Islet of Langerhans (tissue), 1 donor: Measurements from ENCODE around the gene AP2M1.
"Not testable (repeated sequence)": the region's sequence is repeated elsewhere in the genome, so short reads cannot be mapped to it uniquely, and the experiment has no call there.

Experiments used
- FAIRE-seq: peaks from one replicate; lab custom pipeline; 2011; peaks lifted over from hg19 to GRCh38; lab: Jason Lieb, UNC

AP2M1 gene

DNA sequence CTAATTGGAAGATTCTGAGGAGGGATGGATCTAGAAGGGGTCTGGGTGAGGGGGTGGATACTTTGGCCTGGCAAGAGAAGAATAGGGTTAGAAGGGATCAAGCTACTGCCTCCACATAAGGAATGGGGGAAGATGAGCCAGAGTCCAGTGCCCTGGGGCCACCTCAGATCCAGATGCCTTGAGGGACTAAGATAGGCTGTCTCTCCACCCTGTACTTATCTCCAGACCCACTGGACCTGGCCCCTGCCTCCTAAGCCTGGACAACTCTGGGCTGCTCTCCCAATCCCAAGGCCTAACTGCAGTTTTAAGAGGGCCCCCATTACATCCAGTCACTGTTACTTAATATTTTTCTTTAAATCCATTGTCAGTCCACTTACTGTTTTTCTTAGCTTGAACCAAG, 17.4 kb upstream of the AP2M1 start:
- FAIRE-seq: no peak

DNA sequence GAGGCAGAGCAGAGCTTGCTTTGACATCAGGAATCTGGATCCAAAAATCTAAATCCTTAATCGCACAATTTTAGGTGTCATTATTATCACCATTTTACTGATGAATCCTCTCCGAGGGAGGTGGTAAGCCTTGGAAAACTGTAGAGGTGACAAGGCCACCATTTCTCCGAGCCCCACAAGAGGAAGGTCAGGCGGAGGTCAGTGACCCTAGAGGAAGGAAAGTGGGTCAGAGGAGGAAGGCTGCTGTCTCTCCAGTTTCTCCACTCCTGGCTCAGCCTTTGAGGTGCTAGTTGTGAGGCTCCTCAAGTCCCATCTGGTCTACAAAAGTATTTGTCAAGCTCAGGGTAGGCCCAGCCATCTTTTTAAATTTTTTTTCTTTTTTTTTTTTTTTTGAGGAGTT, 16.3 kb upstream of the AP2M1 start:
- FAIRE-seq: no peak

DNA sequence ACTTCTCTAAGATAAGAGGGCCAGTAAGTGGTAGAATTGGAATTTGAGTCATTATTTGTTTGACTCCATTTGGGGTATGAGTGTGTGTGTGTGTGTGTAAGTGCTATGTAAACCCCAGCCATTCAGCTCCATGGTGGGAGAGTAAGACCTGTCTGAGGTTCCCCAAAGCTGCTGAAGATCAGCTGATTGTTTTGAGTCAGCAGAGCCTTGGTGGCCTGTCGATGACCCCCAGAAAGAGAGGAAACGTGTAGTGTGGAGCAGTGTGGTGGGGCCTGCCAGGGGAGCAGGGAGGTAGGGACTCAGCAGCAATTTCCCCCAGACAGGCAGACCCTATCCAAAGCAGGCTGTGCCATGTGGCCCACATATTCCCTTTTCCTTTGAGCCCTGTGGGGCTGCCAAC, 14.2 kb upstream of the AP2M1 start:
- FAIRE-seq: no peak

DNA sequence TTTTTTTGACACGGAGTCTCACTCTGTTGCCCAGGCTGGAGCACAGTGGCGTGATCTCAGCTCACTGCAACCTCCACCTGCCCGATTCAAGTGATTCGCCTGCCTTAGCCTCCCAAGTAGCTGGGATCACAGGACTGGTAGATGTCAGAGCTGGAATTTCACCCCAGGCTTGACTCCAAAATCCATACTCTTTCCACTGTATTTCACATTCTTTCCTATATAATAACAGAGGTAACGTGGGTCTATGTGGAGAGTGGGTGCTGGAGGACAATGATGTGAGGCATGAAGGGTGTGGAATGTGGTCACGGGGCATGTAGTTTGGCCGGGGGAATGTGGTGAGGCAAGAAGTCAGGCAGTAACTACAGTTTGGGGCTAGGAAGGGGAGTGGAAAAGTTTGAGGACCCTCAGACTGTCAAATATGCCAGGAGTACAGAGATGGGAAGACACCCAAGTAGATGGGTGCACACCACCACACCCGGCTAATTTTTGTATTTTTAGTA, 12.0 kb upstream of the AP2M1 start:
- FAIRE-seq: not testable (repeated sequence)

DNA sequence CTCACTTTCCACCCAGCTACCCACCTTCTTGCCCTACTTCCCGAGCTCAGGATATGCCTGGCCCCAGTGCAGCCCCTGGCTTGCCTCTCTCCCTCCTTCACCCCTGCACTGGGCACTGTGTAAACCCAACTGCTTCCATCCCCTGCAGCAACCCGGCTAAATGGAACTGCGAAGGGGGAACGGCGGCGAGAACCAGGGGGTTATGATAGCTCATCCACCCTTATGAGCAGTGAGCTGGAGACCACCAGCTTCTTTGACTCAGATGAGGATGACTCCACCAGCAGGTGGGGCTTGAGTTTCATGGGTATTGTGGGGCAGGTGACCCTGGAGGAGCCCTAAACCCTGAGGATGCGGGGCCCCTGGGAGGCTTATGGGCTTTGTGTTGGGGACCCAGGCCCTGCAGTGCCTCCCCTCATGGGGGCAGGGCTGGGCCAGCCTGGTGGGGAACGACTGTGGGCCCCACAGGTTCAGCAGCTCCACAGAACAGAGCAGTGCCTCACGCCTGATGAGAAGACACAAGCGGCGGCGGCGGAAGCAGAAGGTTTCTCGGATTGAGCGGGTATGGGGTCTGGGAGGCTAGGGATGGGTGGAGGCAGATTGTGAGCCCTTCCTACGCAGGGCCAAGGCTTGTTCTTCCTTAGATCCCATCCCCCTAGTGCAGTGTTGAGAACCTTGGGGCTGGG, 9.9 kb upstream of the AP2M1 start:
- FAIRE-seq: no peak

DNA sequence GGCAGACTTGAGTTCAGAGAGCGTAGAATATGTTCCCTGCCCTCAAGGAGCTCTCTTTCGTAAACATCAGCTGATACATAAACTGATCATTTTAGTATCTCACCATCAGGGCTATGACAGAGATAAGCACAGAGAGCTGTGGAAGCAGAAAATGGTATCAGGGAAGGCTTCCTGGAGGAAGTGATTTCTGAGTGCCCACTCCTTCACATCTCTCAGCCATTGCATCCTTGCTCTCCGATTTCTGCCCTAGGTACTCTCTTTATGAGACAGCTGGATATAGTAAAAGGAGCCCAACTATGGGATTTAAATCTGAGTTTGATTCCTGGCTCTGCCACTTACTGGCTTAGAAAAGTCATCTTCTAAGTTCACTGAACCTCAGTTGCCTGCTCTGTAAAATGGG, 9.1 kb upstream of the AP2M1 start:
- FAIRE-seq: no peak

DNA sequence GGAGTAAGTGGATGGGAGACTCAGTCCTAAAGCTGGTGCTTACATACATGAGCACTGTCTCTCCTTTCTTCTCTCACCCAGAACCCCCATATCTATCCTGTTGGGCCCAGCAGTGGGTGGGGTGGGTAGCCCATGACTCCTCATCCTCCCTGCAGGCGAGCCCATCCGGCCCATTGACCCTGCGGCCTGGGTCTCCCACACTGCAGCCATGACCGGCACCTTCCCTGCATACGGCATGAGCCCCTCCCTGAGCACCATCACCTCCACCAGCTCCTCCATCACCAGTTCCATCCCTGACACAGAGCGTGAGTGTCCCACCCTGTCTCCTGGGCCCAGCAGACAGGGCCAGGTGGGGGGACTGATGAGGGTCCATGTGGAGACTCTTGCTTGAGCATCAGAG, 8.0 kb upstream of the AP2M1 start:
- no peak for FAIRE-seq

DNA sequence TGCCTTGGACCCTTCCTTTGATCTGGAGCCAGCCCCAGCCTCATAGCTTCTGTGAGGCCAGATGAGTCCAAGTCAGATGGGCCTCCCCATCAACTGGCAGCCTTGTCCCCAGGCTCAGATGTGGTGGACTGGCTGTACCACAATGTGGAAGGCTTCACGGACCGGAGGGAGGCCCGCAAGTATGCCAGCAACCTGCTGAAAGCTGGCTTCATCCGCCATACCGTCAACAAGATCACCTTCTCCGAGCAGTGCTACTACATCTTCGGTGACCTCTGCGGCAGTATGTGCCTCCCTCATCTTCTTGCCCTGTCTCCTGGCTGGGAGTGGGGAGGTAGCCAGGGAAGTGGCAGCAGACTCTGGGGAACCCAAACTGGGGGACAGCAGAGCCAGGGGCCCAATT, 6.9 kb upstream of the AP2M1 start:
- FAIRE-seq: no peak

DNA sequence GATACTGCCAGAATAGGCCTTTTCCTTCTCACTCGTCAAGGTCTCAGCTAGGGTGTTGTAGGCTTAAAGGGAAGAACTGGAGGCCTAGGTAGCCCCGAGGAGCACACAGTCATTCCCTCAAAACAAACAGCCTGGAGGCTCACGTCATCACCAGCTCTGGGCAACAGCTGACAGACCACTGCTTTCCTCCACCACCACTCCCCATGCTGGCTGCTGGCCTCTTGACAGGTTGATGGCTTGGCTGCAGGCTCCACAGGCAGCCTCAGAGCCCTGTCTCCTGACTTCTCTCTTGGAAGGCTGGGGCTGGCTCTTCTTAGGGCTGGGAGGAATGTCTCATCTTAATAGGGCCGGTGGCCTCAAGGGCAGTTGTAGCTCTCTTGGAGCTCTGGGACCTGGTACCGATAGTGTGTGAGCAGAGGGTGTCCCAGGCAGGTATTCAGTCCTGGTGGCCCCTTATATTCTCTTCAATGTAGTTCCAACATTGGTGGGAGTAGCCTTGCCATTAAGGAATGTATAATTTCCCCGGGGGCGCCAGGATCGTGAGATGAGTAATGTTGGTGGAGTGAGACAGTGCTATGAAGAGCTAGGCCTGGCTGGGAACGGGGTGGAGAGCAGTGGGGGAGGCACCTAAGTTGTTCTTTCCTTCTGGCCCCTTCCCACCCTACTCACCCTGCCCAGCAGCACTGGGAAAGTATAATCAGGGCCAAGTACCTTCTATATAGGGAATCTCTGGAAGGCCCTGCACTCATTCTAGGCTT, 6.1 kb upstream of the AP2M1 start:
- FAIRE-seq: no peak

DNA sequence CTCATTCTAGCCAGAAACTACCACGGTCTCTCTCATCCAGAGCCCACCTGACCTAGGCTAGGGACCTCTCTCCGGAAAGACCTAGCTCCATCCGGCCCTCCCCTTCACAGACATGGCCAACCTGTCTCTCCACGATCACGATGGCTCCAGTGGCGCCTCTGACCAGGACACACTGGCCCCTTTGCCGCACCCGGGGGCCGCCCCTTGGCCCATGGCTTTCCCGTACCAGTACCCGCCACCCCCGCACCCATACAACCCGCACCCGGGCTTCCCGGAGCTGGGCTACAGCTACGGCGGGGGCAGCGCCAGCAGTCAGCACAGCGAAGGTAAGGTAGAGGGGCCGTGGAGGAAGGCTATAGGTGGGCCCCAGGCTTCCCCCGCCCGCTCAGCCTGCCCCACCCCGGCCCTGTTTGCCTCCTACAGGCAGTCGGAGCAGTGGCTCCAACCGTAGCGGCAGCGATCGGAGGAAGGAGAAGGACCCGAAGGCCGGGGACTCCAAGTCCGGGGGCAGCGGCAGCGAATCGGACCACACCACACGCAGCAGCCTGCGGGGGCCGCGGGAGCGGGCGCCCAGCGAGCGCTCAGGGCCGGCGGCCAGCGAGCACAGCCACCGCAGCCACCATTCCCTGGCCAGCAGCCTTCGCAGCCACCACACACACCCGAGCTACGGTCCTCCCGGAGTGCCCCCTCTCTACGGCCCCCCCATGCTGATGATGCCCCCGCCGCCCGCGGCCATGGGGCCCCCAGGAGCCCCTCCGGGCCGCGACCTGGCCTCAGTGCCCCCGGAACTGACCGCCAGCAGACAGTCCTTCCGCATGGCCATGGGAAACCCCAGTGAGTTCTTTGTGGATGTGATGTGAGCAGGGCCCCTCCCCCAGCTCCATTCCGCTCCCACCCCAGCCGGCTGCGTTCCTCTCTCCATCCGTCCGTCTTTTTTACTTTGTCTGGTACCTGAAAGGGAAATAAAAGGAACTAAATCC, 4.5 kb upstream of the AP2M1 start:
- no peak for FAIRE-seq

DNA sequence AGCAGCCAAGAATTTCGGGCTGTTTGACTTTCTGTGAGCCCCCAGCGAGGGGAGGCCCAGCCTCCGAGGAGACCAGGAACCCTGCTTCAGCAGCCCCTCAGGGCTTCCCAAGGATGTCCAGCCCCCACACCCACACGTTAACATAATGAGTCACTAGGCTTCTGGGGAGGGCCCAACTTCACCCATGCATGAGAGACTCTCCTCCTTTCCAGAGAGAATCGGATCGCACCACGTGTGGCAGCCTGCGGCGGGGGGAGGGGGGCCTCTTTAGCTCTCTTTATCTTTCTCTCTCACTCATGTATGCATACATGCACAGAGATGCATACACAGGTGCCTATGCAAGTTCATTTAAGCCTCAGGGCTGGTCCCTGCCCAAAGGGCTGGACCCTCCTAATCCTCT, 3.1 kb upstream of the AP2M1 start:
- no peak for FAIRE-seq

DNA sequence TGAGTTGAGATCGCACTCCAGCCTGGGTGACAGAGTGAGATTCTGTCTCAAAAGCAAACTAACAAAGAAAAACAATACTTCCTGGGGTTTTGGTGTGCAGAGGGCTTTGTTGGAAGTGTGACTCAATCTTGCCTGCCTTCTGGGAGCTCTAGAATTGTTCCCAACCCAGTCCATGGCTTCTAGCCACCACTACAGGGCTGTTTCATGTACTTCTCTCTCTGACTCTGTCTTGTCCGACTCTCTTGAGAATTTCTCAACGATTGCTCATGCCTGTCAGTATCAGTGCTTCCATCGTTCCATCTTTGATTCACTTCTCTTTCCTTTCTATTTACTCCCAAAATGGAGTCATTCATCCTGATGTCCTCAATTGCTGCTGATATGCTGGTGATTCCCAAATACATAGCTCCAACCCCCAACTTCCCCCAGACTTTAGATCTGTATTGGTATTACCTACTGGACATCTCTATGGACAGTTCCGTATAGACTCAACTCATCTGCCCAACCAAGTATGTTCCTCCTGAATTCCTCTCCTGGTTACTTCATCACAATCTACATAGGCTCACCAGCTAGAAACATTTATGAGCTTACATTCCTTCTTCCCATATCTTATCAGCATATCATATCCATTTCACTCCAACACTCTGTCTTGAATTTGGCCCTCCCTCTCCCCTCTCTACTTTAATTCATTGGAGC, 1.8 kb upstream of the AP2M1 start:
- no peak for FAIRE-seq

DNA sequence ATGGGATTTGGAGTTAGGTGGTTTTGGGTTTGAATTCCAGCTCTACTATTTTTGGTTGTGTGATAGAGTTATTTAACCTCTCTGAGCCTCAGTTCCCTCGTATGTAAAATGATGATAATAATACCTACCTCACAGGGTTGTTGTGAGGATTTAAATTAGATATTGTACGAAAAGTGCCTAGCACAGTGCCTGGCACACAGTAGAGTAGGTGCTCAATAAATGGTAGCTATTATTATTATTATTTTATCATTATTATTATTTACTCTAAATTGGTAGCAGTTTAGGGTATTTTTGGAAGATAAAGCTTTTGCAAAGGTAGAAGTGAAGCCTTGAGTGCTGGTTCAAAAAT, 1.3 kb upstream of the AP2M1 start:
- no peak for FAIRE-seq

DNA sequence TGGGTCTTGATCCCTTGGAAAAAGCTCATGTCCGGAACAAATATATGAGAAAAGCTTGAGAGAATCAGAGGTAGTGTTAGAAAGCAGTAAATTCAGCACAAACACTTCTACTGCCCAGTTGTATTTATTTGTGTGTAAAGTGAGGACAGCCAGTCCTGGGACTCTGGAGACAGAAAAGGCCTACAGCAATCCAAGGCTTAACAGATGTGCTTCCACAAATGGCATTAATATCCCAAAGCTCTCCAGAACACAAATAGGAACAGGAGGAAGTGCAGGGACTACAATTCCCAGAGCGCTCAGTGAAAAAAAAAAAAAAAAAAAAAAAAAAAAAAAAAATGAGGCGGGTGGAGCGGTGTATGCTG, 390 bp upstream of the AP2M1 start:
- no peak for FAIRE-seq

DNA sequence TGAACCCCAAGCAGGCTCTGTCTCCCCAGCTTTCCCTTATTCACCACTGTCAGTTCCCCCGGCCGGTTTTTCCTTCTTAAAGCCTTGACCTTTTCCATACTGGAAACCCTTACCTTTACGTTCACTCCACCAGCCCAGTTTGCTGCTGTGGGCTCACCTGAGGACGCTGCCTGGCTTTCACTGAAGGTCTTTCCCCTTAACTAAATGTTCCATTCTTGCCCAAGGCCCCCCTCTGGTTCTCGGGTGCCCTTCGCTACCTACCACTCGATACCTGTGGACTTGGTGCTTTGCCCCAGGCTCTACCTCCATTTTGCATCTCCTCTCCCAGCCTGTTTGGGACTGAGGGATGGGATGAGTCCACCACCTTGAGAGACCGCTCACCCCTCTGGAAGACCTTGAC, 851 bp downstream of the AP2M1 start:
- FAIRE-seq: no peak

DNA sequence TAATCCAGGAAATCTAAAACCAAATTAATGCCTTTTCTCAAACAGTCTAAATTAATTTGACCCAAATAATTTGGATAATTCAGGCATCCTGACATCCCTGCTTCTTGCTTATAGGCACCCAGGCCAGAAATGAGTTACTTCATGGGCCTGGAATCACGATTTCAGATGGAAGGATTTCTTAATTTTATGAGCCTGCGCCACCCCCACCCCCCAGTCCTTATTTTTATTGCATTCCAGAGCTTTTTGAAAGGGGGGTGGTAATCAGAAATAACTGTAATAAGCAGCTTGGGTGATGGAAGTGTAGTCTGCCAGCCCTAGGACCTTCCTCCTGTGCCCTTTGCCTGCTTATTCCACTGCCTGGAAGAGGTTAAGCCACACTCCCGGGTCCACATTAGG, 1.3 kb downstream of the AP2M1 start:
- no peak for FAIRE-seq

DNA sequence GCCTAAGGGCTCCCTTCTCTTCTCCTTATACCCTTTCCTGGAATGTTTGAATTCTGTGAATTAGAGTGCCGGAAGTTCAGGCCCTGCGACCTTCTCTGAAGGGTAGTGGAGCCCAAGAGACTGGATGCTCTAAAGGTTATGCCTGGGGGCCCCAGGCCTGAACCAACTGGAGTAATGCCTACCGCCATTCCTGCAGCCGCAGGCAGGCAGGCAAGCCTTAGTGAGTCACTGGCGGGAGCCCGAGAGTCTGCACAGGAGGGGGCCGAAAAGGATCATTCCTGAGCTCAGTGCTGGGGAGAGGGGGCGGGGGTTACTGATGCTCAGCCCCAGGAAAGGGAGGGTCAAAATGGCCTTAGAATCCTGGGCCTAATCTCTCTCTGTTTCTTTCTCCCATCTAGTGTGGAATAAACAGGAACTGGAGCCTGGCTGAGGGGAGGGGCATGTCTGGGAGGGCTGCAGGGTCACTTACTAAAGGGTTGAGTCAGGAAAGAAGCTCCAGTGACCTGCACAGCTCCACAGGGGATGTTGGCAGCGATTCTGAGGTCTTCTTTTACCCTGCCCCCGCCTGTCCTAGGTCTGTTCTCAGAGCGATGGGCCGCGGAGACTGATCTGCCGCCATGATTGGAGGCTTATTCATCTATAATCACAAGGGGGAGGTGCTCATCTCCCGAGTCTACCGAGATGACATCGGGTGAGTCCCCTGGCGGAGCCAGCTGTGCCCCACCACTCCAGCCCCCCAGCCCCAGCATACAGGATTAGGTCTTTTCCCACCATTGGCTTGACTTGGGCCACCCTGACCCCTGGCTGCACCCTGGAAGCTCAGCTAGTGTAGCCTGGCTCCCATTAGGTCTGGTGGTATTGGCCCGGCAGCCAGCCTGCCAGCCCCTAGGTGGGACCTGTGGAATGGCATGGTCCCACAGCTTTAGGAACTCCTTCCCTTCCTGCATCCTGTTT, 2.0 kb downstream of the AP2M1 start:
- no peak for FAIRE-seq

DNA sequence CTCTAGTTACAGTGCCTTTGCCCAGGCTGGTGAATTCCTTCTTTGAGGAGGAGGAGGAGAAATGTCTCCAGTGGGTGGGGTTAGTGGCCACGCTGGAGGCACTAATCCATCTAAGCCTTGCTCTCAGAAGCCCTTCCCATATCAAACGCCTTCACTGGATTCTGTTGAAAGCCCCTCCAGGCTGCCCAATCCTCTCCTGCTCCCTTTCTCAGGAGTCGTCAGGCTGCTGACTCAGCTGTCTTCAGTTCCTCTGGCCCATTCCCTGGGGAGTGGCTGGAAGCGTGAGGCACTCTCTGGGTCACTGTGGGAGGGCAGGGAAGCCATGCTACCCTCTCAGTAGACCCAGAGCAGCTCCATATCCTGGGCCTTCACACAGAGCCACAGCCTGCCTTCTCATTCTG, 2.7 kb downstream of the AP2M1 start:
- no peak for FAIRE-seq

DNA sequence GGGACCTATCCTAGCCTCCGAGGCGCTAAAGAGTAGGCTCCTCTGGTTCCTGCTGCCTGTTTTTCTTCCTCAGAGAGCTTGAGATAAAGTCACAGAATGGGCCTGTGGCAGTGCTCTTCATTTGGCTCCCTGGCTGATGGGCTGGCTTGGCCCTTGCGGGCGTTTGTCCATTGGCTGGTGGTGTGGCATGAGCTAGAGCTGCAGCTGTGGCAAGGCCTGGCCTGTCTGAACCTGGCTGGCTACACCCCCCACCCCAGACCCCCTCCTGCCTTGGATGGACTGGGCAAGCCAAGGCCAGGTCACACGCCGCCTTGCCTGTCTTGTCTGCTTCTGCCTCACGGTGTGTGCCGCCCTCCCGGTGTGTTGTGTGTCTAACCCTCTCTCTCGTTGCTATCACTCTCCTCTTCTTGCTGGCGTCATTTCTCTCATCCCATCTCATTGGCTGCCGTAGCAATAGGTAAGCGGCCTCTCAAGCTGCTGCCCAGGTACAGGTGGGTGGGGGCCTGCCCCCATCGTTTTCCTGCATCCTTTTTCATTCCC, 3.2 kb downstream of the AP2M1 start:
- FAIRE-seq: no peak

DNA sequence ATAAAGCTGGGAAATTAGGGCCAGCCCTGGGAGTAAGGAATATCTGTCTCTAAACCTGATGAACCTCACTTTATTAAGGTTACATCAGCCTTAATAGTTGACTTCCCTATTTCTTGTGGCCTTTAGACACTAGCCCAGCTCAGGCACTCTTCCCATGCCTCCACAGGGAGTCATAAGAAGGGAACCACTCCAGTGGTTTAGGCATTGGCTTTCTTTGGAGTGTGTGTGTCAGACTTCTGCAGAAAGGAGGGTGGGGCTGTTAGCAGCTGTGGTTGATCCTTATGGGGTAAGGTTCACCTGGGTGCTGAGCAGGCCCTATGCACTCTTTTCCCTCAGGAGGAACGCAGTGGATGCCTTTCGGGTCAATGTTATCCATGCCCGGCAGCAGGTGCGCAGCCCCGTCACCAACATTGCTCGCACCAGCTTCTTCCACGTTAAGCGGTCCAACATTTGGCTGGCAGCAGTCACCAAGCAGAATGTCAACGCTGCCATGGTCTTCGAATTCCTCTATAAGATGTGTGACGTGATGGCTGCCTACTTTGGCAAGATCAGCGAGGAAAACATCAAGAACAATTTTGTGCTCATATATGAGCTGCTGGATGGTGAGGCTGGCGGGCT, 4.0 kb downstream of the AP2M1 start:
- FAIRE-seq: no peak

DNA sequence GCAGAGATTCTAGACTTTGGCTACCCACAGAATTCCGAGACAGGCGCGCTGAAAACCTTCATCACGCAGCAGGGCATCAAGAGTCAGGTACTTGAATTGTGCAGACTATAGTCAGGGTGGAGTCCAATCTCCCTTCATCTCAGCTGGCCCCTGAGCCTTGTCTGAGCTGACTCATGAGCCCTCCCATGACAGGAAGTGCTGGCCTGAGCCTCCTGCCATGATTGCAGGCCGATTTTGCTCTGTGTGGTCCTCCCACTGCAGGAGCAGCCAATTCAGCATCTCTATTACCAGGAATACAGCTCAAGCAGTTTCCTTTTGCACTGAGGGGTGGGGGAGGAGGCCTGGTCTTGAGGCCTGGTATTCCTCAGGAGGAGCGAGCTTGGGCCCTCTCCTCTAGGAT, 5.5 kb downstream of the AP2M1 start:
- no peak for FAIRE-seq
